Ramos (cell line): ENCODE results near the gene INPP4B.
"Not testable (repeated sequence)": the region's sequence is repeated elsewhere in the genome, so short reads cannot be mapped to it uniquely, and the experiment has no call there.

ENCODE experiments used
- in situ Hi-C: fragments of 300-500 bp; cut with MboI; formaldehyde crosslinking; loops from one replicate; pipeline ENCODE4 v1.14.3; 2022; ENCODE audit warnings: low sequenced_read_pairs; ENCODE audit not compliant: unreplicated experiment

Gene INPP4B

GRCh38 chr4:142081025-142081424 lies 765.1 kb downstream of the INPP4B start:
- in situ Hi-C loops: no loop called here

GRCh38 chr4:142079959-142080358 lies 766.1 kb downstream of the INPP4B start:
- in situ Hi-C loops: no loop called here

DNA sequence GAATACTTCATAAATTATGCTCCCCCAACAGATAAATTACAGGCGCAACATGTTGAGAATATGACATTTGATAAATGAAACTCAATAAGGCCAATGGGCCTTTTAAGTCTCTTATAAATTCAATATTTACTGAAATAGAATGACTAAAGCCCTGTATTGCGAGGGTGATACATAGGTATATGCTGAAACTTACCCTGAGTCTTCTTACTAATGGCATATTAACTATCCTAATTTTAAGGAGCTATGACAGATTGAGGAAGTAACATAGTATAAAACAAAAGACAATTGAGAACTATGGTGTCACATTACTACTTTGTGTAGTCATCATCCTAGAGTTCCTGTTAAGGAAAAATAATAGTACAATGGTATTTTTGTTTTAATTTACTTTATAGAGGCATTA lies 769.1 kb downstream of the INPP4B start:
- in situ Hi-C loops: no loop called here

DNA sequence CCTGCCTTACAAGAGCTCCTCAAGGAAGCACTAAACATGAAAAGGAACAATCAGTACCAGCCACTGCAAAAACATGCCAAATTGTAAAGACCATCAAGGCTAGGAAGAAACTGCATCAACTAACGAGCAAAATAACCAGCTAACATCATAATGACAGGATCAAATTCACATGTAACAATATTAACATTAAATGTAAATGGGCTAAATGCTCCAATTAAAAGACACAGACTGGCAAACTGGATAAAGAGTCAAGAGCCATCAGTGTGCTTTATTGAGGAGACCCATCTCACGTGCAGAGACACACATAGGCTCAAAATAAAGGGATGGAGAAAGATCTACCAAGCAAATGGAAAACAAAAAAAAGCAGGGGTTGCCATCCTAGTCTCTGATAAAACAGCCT lies 777.8 kb downstream of the INPP4B start:
- in situ Hi-C loops: not testable (repeated sequence)

DNA sequence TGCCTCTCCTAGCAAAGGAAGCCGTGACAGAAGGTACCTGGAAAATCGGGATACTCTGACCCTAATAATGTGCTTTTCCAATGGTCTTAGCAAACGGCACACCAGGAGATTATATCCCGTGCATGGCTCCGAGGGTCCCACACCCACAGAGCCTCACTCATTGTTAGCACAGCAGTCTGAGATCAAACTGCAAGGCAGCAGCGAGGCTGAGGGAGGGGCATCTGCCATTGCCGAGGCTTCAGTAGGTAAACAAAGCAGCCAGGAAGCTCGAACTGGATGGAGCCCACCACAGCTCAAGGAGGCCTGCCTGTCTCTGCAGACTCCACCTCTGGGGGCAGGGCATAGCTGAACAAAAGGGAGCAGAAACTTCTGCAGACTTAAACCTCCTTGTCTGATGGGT lies 779.5 kb downstream of the INPP4B start:
- in situ Hi-C loops: not testable (repeated sequence)

DNA sequence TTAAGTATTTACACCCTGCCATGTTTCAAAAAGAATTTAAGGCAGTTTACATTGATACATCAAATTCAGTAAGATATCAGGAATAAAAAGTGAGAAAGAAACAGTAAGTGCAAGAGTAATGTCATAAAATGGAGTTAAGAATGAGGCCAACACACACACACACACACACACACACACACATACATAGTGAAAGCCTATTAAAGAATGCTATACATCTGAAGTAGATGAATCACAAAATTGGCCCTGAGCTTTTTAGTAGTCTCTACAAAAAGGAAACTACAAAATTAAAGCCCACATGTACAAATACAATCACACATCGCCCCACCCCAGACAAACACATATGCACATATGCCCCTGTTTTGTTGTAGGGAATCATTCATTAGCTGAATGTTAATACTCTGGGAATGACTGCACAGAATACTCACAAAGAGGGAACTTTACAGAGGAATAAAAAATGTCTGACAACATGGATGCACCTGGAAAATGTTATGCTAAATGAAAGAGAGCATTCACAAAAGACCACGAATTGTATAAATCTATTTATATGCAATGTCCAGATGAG lies 780.9 kb downstream of the INPP4B start:
- in situ Hi-C loops: no loop called here

GRCh38 chr4:142064181-142064580 lies 781.9 kb downstream of the INPP4B start:
- in situ Hi-C loops: no loop called here

DNA sequence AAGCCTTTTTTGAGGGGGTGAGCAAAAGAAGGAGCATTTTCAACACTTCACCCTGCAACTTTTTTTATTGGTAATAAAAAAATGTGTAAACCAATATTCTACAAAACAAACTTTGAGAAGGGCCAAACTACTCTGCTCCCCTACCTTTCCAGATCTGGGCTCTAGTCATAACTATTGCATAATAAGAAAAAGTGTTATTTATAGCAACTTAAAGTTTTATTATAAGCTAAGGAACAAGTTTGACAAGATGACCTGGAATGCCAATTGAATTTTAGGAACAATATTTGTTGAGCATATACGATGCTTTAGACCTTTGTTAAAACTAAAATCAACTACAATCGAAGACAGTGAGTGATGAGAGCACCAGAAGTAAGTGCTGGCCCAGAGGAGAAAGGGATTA lies 800.1 kb downstream of the INPP4B start:
- in situ Hi-C loops: no loop called here

DNA sequence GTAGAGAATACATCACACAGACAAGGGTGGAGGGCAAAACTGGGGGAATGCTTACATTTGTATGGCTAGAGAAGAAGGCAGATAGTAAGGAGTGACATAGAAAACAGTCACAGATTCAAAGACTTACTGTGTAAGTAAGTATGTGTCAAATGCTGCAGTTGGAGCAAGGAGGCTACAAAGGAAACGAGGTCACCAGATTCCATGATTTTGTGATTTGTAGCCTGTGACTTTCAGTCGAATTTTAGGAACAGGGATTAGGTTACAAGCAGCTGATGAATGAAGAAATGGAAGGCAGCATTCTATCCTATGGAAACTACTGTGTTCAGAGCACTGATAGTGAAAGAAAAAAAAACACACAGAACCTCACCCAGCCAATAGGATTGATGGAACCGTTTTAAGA lies 801.8 kb downstream of the INPP4B start:
- in situ Hi-C loops: no loop called here

- in situ Hi-C loops: no loop called here
These were observed 802.6 kb downstream of the INPP4B start for GRCh38 chr4:142043509-142043908.

GRCh38 chr4:142041788-142042187 lies 804.3 kb downstream of the INPP4B start:
- in situ Hi-C loops: no loop called here

DNA sequence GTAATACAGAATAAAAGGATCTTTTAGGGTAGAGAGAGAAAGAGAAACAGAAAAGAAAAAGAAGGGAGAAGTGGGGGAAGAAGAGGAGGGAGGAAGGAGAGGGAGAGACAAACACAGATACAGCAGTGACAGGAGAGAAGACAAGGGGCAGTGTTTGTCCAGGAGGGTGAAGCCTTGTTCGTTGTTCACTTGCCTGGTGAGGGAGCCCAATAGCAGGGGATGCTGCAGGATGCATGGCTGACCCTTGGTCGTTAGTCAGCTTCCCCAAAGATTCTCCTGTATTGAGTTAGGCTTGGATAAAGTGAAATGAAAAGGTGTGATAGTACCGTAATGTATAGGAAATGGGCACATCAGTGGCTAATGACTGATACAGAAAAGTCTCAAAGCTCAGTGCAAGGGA lies 806.1 kb downstream of the INPP4B start:
- in situ Hi-C loops: no loop called here

DNA sequence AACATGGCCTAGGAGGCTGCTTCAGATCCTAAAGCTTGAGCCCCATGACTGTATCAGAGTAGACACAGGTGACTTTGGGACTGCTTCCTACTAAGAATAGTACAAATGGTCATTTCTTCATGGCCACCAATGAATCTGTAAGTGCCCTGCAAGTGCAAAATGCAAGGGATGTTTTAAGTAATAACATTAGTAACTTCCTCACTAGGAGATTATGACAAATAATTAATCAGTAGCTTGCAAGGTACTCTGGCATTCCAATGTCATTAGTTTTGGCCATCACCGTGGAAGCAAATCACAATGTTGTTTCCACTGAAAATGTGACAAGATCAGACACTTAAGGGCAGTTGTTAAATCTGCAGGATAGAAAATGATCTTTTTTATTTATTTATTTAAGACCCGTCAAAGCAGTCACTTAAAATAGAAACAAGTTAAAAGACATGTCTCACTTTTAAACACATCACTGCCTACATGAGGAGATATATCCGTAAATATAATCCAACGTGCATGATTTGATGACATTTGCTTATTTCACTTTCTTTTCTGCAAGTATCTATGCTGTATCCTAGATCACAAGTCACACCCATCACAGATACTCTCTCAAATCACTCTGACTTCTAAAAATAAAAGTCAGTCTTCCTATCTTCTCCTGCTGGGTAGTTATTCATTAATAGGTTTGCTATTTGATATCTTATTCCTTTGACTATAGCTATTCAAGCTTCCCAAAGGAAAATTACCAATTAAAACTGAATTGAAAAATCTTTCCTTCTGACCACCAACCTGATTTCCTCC lies 809.1 kb downstream of the INPP4B start:
- in situ Hi-C loops: no loop called here

GRCh38 chr4:142035566-142035965 lies 810.5 kb downstream of the INPP4B start:
- in situ Hi-C loops: no loop called here

DNA sequence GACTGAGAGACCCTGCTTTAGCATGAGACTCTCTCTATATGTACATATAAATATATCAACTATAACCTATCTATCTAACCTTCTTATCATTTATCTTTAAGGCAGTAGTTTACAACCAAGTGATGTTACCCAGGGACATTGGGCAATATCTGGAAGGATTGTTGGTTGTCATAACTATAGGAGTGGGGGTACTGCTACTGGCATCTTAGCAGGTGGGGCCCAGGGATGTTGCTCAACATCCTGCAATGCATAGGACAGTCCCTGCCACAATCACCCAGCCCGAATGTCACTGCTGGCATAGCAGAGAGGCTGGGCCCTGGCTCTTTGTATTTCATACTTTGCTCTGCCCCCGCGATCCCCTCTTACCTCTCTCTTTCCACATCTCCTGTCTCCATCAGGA lies 812.0 kb downstream of the INPP4B start:
- in situ Hi-C loops: no loop called here

DNA sequence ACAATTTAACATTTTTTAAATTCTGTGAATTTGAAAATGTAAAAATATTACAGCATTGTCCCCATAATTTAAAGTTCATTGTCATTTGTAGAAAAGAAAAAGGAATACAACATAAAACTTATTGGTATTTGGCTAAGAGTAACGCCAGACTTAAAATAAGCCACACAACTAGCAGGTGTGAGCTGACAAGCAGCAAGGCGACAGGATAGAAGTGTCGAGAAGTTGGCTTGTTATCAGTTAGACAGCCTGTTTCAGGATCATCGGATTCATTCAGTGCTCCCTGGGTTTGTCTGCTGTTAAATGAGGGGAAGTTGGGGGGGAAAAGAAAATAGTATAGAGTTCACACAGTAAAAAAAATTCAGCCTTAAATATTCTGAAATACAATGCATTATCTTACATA lies 816.1 kb downstream of the INPP4B start:
- in situ Hi-C loops: no loop called here

GRCh38 chr4:142021761-142022160 lies 824.3 kb downstream of the INPP4B start:
- in situ Hi-C loops: no loop called here

DNA sequence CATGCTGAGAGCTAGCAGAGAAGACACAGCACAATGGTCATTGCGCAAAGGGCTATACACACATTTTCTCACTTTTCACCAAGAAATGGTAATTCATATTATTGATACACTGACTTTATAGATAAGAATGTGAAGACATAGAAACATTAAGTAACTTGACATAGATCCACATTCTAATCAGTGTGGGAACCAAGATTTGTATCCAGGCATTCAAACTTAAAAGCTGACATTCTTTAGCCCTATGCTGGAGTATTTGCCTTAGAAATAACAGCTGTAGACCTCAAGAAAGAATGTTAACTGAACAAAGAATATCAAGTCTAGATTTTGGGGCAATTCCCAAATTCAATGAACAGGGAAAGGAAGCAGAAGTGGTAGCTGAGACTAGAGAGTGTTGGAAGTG lies 824.9 kb downstream of the INPP4B start:
- in situ Hi-C loops: no loop called here

DNA sequence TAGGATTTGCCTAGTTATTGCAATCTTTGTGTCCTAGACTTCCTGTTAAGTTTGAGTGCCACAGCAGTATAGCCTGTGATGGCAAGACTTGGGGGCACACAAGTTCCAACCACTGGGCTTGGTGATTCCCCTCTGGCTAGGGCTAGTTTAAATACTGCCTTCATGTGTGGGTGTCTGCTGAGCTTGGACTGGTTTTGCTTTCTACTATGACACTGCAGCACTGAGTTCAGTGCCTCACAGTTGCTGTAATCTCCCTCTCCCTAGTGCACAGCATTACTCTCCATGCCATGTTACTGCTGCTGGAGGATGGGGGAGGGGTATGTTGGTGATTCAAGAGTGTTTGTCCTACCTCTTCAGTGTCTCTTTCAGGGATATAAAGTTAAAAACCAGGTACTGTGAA lies 830.1 kb downstream of the INPP4B start:
- in situ Hi-C loops: no loop called here

DNA sequence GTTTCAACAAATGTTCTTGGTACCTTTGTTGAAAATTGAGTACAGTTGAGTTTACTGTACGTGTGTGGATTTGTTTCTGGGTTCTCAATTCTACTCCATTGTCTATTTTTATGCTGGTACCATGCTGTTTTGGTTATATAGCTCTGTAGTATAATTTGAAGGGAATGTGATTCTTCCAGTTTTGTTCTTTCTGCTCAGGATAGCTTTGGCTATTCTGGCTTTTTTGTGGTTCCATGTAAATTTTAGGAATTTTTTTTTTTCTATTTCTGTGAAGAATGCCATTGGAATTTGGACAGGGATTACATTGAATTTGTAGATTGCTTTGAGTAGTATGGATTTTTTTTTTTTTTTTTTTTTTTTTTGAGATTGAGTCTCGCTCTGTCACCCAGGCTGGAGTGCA lies 836.4 kb downstream of the INPP4B start:
- in situ Hi-C loops: no loop called here

GRCh38 chr4:142005519-142005918 lies 840.6 kb downstream of the INPP4B start:
- in situ Hi-C loops: no loop called here

DNA sequence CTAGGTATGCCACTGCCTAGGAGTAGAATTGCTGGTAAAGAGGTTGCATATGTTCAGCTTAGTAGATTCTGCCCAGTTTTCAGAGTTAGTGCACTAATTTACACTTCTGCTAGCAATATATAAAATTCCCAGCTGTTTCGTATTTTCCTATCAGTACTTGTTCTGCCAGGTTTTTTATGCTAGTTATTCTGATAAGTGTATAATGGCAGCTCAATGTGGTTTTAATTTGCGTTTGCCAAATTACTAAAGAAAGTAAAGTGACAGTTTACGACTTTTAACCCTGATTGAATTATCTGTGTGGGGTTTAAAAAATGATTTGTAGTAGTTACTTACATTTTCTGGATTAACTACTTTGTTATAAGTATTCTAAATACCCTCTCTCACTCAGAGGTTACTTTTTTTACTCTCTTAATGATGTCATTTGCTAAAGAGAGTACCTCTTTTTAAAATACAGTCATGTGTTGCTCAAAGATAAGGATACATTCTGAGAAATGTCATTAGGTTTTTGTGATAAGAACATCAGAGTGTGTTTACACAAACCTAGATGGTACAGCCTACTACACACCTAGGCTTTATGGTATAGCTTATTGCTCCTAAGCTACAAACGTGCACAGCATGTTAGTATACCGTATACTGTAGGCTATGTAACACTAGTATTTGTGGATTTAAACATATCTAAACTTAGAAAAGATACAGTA lies 846.5 kb downstream of the INPP4B start:
- in situ Hi-C loops: no loop called here
